Liver (tissue), 9 donors: ENCODE measurements around the gene AMY1C. TPM values are rescaled to one million over a fixed set of nuclear protein-coding genes. Genes with fewer than 3 reads are reported as not detected.
"Not testable (repeated sequence)": the region's sequence is repeated elsewhere in the genome, so short reads cannot be mapped to it uniquely, and the experiment has no call there.

Source experiments
- DNase-seq: peaks from one replicate; pipeline ENCODE4 v3.0.0-alpha.2; 2017; ENCODE audit warnings: low spot score
- H3K27ac ChIP-seq, 2 donors: one replicate each; pipeline ENCODE4 v1.7.0; 2013; ENCODE audit warnings: inconsistent platforms in 2 of 2, low read length in 2 of 2, control low read depth in 1 of 2, low read depth in 1 of 2, mild to moderate bottlenecking in 1 of 2
- H3K27me3 ChIP-seq, 4 donors: one replicate each; pipeline versions ENCODE4 v1.6.1 to v1.7.0; 2013; ENCODE audit warnings: low read length in 3 of 4, inconsistent platforms in 1 of 4, mild to moderate bottlenecking in 1 of 4, moderate library complexity in 1 of 4; ENCODE audit not compliant: control insufficient read depth in 4 of 4, insufficient read depth in 4 of 4
- H3K36me3 ChIP-seq, 4 donors: one replicate each; pipeline versions ENCODE4 v1.6.1 to v1.7.0; 2013; ENCODE audit warnings: low read length in 3 of 4, mild to moderate bottlenecking in 3 of 4, low read depth in 1 of 4, moderate library complexity in 1 of 4; ENCODE audit not compliant: control insufficient read depth in 4 of 4, insufficient read depth in 3 of 4
- H3K4me1 ChIP-seq, 4 donors: one replicate each; pipeline versions ENCODE4 v1.6.1 to v1.7.0; 2013; ENCODE audit warnings: low read length in 3 of 4, mild to moderate bottlenecking in 3 of 4, moderate library complexity in 1 of 4; ENCODE audit not compliant: control insufficient read depth in 4 of 4, insufficient read depth in 4 of 4
- H3K4me3 ChIP-seq, 3 donors: one replicate each; pipeline versions ENCODE4 v1.6.1 to v1.7.0; 2013; ENCODE audit warnings: low read length in 3 of 3, control low read depth in 1 of 3, low read depth in 1 of 3, mild to moderate bottlenecking in 1 of 3
- H3K9ac ChIP-seq, 2 donors: one replicate each; pipeline ENCODE4 v1.7.0; 2013; ENCODE audit warnings: low read length in 2 of 2, mild to moderate bottlenecking in 2 of 2, moderate library complexity in 2 of 2, control low read depth in 1 of 2, low read depth in 1 of 2
- H3K9me3 ChIP-seq, 4 donors: one replicate each; pipeline versions ENCODE4 v1.6.1 to v1.7.0; 2013; ENCODE audit warnings: low read length in 3 of 4; ENCODE audit not compliant: control insufficient read depth in 4 of 4
- WGBS: extraction: QIAGEN DNeasy Blood & Tissue Kit; methylation state at CpG from one replicate; pipeline ENCODE4 v1.1.7; 2013; 5-methylcytosine and 5-hydroxymethylcytosine counted together
- polyA plus RNA-seq, 2 donors: library from polyadenylated mRNA; stranded (reverse) in 1 of 2; unstranded in 1 of 2; fragments of 200-250 nt in 1 of 2; fragments of >200 nt in 1 of 2; fragmentation: Nextera tagmentation in 1 of 2; extraction: Ambion mirVana in 1 of 2; gene quantifications; one replicate each; pipeline versions ENCODE4 v1.2.1 to v1.2.3, GENCODE V29; 2013 to 2015
- total RNA-seq, 2 donors: library from RNA; depleted of rRNA; stranded (reverse); fragments of >200 nt; gene quantifications; one replicate each; pipeline ENCODE4 v1.2.3, GENCODE V29; 2014
- donor health status: healthy.
- donor health status: healthy.
- donor health status: healthy.
- donor health status: healthy.
- donor health status: healthy.

Gene AMY1C
- not detected for total RNA-seq
- polyA plus RNA-seq = not detected

DNA sequence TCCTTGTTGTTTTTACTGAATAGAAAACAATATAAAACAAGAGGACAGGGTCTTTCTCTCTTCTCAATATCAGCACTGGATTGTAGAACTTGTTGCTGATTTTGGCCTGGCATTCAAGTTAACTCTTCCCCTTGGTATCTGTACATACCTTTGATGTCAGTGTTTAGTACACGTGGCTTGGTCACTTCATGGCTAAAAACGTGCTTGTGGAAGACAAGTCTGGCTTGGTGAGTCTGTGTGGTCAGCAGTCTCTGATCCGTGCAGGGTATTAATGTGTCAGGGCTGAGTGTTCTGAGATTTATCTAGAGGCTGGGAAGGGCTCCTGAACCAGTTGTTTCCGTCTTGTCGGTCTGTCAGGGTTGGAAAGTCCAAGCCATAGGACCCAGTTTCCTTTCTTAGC, at the start of gene AMY1C:
Gene AMY1C, plus strand, starts transcription at position 301 of the 400 bp plus-strand sequence. CDS start 572 bp downstream, outside the sequence.
- WGBS = no CpG with 5 or more reads among the region's 5 CpGs

DNA sequence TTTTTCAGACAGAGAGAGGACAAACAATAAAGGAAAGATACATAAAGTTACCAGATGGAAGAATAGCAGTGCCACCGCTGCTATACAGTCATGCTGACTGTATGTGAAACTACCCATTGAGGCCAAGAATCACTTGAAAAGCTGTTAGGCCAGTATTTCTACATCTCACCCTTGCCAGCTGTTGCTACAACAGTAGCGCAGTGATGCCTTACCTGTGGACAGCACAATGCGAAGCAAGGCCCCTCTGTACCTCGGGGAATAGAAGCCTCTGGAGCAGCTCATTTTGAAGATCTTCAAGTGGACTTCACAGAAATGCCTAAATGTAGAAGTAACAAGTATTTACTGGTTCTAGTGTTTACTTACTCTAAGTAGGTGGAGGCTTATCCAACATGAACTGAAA, 49.0 kb upstream of the AMY1C start:
- H3K27me3 ChIP-seq, H3K9me3 ChIP-seq, H3K9ac ChIP-seq, H3K4me3 ChIP-seq, H3K36me3 ChIP-seq, H3K4me1 ChIP-seq, DNase-seq, H3K27ac ChIP-seq: not testable (repeated sequence)
- no CpG with 5 or more reads among the region's 4 CpGs for WGBS

More for the DNA sequence above, at the start of gene AMY1C:
- not testable (repeated sequence) for H3K4me1 ChIP-seq, H3K9ac ChIP-seq, H3K9me3 ChIP-seq, H3K4me3 ChIP-seq, H3K27me3 ChIP-seq, H3K27ac ChIP-seq, DNase-seq, H3K36me3 ChIP-seq

- not testable (repeated sequence) for H3K9me3 ChIP-seq, H3K4me1 ChIP-seq, H3K27ac ChIP-seq, H3K9ac ChIP-seq, H3K36me3 ChIP-seq, H3K27me3 ChIP-seq, DNase-seq, H3K4me3 ChIP-seq
- WGBS = no CpG with 5 or more reads among the region's 4 CpGs
Measured at GRCh38 chr1:103701256-103701655, 48.4 kb upstream of the AMY1C start.

DNA sequence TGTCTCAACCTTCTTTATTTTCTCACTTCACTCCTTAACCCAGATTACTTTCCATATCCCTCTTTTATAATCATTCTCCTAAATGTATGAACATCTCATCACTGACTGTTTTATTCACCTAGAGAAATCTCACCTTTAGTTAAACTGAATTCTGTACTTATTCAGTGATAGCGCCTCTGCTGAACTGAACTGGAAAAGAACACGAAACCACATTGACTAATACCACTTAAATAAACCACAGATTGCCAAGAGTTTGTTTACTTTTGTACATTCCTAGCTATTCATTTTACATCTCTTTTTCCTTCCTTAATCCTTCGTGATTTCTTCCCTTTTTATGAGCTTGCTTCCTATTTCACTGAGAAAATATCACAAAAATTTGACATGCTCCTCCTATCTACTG, 42.0 kb upstream of the AMY1C start:
- H3K27ac ChIP-seq, DNase-seq, H3K4me1 ChIP-seq, H3K4me3 ChIP-seq, H3K27me3 ChIP-seq, H3K9me3 ChIP-seq, H3K9ac ChIP-seq, H3K36me3 ChIP-seq: not testable (repeated sequence)
- no CpG with 5 or more reads among the region's 3 CpGs for WGBS

DNA sequence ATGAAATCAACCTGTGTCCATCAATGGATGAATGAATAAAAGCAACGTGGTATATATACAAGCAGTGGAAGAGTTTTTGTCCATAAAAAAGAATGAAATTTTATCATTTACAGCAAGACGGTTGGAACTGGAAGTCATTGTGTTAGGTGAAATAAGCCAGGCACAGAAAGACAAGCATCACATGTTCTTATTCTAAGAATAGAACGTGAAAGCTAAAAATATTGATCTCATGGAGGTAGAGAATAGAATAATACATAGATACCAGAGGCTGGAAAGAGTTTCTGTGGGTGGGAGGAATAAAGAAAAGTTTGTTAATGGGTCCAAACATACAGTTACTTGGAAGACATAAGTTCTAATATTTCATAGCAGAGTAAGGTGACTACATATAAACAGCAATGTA, 39.3 kb upstream of the AMY1C start:
- H3K36me3 ChIP-seq, H3K4me3 ChIP-seq, H3K9ac ChIP-seq, H3K9me3 ChIP-seq, H3K4me1 ChIP-seq, DNase-seq, H3K27me3 ChIP-seq, H3K27ac ChIP-seq: not testable (repeated sequence)
- WGBS = no CpG with 5 or more reads among the region's 3 CpGs

DNA sequence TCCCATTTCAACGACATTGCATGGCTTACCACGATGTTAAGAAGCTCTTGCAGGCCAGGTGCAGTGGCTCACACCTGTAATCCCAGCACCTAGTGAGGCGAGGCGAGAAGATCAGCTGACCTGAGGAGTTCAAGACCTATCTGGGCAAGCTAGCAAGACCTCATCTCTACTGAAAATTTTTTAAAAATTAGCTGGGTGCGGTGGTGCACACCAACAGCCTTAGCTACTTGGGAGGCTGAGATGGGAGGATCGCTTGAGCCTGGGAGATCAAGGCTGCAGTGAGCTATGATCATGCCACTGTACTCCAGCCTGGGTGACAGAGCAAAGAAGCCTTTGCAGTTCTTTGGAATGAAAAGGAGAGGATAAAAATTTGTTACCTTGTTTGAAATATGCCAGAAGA, 32.3 kb upstream of the AMY1C start:
- 63% methylated on average over 6 of the region's 6 CpGs for WGBS
- H3K27me3 ChIP-seq, H3K4me1 ChIP-seq, H3K4me3 ChIP-seq, H3K27ac ChIP-seq, DNase-seq, H3K9me3 ChIP-seq, H3K9ac ChIP-seq, H3K36me3 ChIP-seq: not testable (repeated sequence)

DNA sequence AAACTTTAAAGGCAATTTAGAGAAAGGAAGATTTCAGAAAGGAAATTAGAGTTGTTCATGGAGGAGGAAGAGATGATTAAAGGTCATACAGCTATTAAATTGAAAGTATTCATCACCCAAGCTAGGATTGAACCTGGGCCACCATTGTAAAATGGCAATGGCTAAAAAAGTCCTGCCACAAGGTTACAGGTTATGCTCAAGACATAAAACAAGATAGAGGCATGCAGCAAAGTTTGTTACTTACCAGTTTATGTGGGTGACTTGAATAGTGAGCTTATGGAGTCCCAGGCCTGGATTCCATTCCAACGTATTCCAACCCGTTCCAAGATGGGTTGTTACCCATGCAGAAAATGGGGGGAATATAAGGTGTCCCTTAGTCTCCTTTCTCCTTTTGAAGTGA, 28.2 kb upstream of the AMY1C start:
- not testable (repeated sequence) for H3K4me3 ChIP-seq, H3K27me3 ChIP-seq, H3K27ac ChIP-seq, H3K9me3 ChIP-seq, H3K9ac ChIP-seq, H3K36me3 ChIP-seq, DNase-seq, H3K4me1 ChIP-seq
- no CpG with 5 or more reads among the region's 2 CpGs for WGBS

- H3K9me3 ChIP-seq, H3K27ac ChIP-seq, DNase-seq, H3K9ac ChIP-seq, H3K4me1 ChIP-seq, H3K36me3 ChIP-seq, H3K4me3 ChIP-seq, H3K27me3 ChIP-seq: not testable (repeated sequence)
- no CpG with 5 or more reads among the region's 3 CpGs for WGBS
Measured at GRCh38 chr1:103735334-103735733, 14.4 kb upstream of the AMY1C start.

- not testable (repeated sequence) for H3K27ac ChIP-seq, H3K4me1 ChIP-seq, H3K9me3 ChIP-seq, DNase-seq, H3K4me3 ChIP-seq, H3K9ac ChIP-seq, H3K27me3 ChIP-seq, H3K36me3 ChIP-seq
- WGBS = no CpG with 5 or more reads among the region's 3 CpGs
Measured at GRCh38 chr1:103738031-103738430, 11.7 kb upstream of the AMY1C start.
